GM12873 (cell line): ENCODE measurements around the gene MGRN1.

ENCODE experiments used
- CTCF ChIP-seq: IDR thresholded peaks from 2 replicates; pipeline ENCODE4 v1.5.1; 2012; ENCODE audit warnings: low read depth, mild to moderate bottlenecking, moderate library complexity, low read length, control low read depth; ENCODE audit not compliant: insufficient read depth; ENCODE audit errors: missing control alignments

The MGRN1 gene

DNA sequence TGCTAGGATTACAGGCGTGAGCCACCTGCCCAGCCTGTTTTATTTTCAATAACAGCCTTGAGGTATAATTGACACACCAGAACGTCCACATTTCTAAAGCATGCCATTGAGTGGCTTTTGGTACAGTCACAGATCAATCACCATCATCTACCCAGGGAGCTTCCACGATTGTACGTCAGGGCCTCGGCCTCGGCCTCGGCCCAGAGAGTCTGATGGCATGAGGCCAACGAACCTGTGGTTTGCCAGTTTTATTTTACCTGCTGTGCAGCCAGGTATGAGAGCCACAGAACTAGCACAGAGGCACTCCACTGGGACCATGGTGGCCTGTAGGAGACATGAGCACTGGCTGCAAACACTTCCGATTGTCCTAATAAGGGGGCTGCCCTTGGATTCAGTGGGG, 18.3 kb upstream of the MGRN1 start:
- no peak for TF ChIP-seq CTCF

DNA sequence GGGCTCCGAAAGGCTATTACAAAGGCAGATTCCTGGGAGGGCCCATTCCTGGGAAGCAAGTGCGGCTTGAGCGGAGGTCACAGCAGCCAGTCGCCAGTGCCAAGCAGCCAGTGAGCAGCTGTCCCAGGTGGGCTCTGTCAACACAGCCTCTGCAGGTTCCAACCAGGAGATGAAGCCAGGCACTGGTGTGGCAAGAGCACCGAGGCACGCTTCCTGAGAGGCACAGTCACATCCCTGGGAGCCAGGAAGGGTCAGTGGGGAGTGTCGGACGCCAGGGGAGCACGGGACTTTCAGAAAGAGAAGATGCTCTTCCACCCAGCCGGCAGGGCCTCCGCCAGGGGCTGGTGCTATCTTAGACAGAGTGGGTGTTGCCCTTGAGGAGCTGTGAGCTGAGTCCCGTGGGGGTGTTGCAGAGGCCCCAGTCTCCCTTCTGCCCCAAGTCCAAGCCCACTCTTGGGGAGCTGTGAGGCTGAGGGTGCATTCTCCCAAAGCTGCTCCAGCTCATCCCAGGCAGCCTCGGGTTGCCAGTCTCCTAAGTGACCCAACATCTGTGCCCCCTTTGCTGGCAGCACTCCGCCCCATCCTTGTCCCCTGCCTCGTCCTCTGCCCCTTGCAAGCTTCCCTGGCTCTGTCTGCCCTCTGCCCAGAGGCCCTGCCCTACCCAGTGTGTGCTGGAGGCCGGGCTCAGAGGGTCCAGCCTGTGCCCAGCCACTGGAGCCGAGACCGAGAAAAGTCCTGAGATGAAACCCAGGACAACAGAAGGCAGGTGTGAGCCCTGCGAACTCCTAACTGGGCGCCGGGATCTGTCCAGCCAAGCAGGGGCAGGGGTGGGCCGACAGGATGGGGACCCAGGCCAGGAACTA, 16.6 kb upstream of the MGRN1 start:
- TF ChIP-seq CTCF = no peak

- TF ChIP-seq CTCF = no peak
These were observed 16.0 kb upstream of the MGRN1 start for GRCh38 chr16:4608704-4608980.

- no peak for TF ChIP-seq CTCF
These were observed 15.2 kb upstream of the MGRN1 start for GRCh38 chr16:4609200-4610010.

- TF ChIP-seq CTCF = no peak
These were observed 14.3 kb upstream of the MGRN1 start for GRCh38 chr16:4610011-4611005.

- TF ChIP-seq CTCF = no peak
These were observed 13.1 kb upstream of the MGRN1 start for GRCh38 chr16:4611337-4612021.
